ENCODE results near the gene PLEKHA7. TPM values are rescaled to one million over a fixed set of nuclear protein-coding genes. Genes with fewer than 3 reads are reported as not detected.

PLEKHA7 gene
- total RNA-seq, 1 experiment from 2014 or later = 7.2 TPM

GRCh38 chr11:16813126-16813525 is 201.1 kb downstream of the PLEKHA7 start:
- DNase-seq (ENCODE audit: low read depth, low spot score) (no peak), ATAC-seq (no peak)
- Histone ChIP-seq H3K9me2 (ENCODE audit: insufficient read depth) (no peaks in the 10 kb centered on the region), H3K36me3 (ENCODE audit: control insufficient read depth in 1 of 2, insufficient read depth in 2 of 2, low read length in 2 of 2) (no peaks in the 10 kb centered on the region), H3K9me3 (ENCODE audit: control insufficient read depth in 1 of 2, insufficient read depth in 1 of 2, low read depth in 1 of 2, low read length in 2 of 2) (no peaks in the 10 kb centered on the region), H3K27me3 (ENCODE audit: insufficient read depth, low read length) (no peaks in the 10 kb centered on the region), H4K20me1 (ENCODE audit: insufficient read depth) (no peaks in the 10 kb centered on the region), H3K4me3 (replicated peaks in 1 of 2; ENCODE audit: low read depth in 1 of 2, low read length in 2 of 2) (no peak overlapping the region), H3K4me2 (ENCODE audit: low read length) (no peak overlapping the region), H3K79me2 (ENCODE audit: insufficient read depth, low read length) (no peaks in the 10 kb centered on the region), H3K9ac (ENCODE audit: low read length) (no peak overlapping the region), H3K4me1 (ENCODE audit: control insufficient read depth in 1 of 2, insufficient read depth in 2 of 2, low read length in 2 of 2) (no peaks in the 10 kb centered on the region; a peak in 1 of 4 replicates), H3K27ac (ENCODE audit: low read depth, low read length) (no peak overlapping the region), H2AFZ (ENCODE audit: low read depth, low read length, poor library complexity, severe bottlenecking) (no peak overlapping the region)
- ChIA-PET CTCF (no interaction called here), POLR2A (no interaction called here), RAD21 (ENCODE audit: low non-redundant PET in 1 of 2, low total read pairs in 2 of 2, uncharacterized antibody in 2 of 2, unreplicated experiment in 2 of 2) (no interaction called here)
- intact Hi-C loops (cut with micrococcal nuclease) = no loop called here
- no peak for TF ChIP-seq SRF (IDR thresholded peaks at IDR 0.05; ENCODE audit: low read depth)
- no peak for TF ChIP-seq CEBPB (IDR thresholded peaks at IDR 0.05; ENCODE audit: low read depth)
- no peak for TF ChIP-seq MAX (IDR thresholded peaks at IDR 0.05)
- TF ChIP-seq EZH2phosphoT487 (IDR thresholded peaks at IDR 0.05; ENCODE audit: borderline replicate concordance) = no peak
- TF ChIP-seq CBX3 (IDR thresholded peaks at IDR 0.05; ENCODE audit: low read depth) = no peak
- TF ChIP-seq ELF1 (IDR thresholded peaks at IDR 0.05; ENCODE audit: borderline replicate concordance, low read depth) = no peak
- no peak for TF ChIP-seq ATF3 (IDR thresholded peaks at IDR 0.05)
- no peak for TF ChIP-seq REST (IDR thresholded peaks at IDR 0.05; ENCODE audit: low read depth)
- no peak for TF ChIP-seq CTCF (IDR thresholded peaks at IDR 0.05 in 2 of 3, conservative IDR thresholded peaks at IDR 0.05 in 1 of 3; ENCODE audit: borderline replicate concordance in 1 of 3, insufficient read depth in 1 of 3, low read depth in 2 of 3, low read length in 2 of 3)
- TF ChIP-seq ZNF274 (IDR thresholded peaks at IDR 0.05; ENCODE audit: low read depth, low read length) = no peak
- TF ChIP-seq JUND (IDR thresholded peaks at IDR 0.05) = no peak
- no peak for TF ChIP-seq ZBTB33 (IDR thresholded peaks at IDR 0.05; ENCODE audit: extremely low read depth, insufficient replicate concordance, low read length)
- TF ChIP-seq POLR2A (IDR thresholded peaks at IDR 0.05; ENCODE audit: borderline replicate concordance, extremely low read depth, insufficient read depth, insufficient read length) = no peak
- no peak for TF ChIP-seq ZFX (IDR thresholded peaks at IDR 0.05)
- no peak for TF ChIP-seq POLR2AphosphoS5 (IDR thresholded peaks at IDR 0.05; ENCODE audit: low read depth, low read length)
- no TSS peak for BruUV-seq (replicated peaks)
